Measurements from ENCODE around the gene TNK2.

GRCh38 chr3:195911946-195912270, 3.6 kb upstream of the TNK2 start:
- no peak for TF ChIP-seq ZNF274 (IDR thresholded peaks at IDR 0.05; ENCODE audit: low read depth, low read length)
- TF ChIP-seq SUZ12 (IDR thresholded peaks at IDR 0.05; ENCODE audit: extremely low read depth, insufficient read depth, insufficient read length) = no peak
- no peak for TF ChIP-seq YY1 (IDR thresholded peaks at IDR 0.05; ENCODE audit: insufficient read depth, insufficient read length)
